HEK293 (cell line): ENCODE results near the gene SPEM1.

Experiments
- CTCF ChIA-PET: fragments of 350-600 bp; formaldehyde crosslinking; extraction: SDS; loops from one replicate; lab custom pipeline; 2021; ENCODE audit warnings: antibody characterized with exemption; lab: Yijun Ruan, JAX
- POLR2A ChIA-PET: fragments of 300-600 bp; formaldehyde crosslinking; extraction: SDS; loops from one replicate; lab custom pipeline; 2020; ENCODE audit warnings: antibody characterized with exemption, inconsistent platforms; lab: Yijun Ruan, JAX
- H3K27ac ChIP-seq: fragments of 200-500 bp; sonication (Bioruptor generic); 2 replicates; pipeline ENCODE4 v1.5.1; 2014; ENCODE audit warnings: low read depth, low read length, control low read depth, inconsistent platforms; ENCODE audit errors: extremely low read depth
- H3K36me3 ChIP-seq, 2 experiments: fragments of 200-500 bp in 1 of 2; sonication (Bioruptor generic) in 1 of 2; 1 replicate in 1 of 2; 2 replicates in 1 of 2; pipeline ENCODE4 v1.5.1; 2014 to 2017; ENCODE audit warnings: inconsistent platforms in 2 of 2, low read length in 2 of 2; ENCODE audit not compliant: control insufficient read depth in 2 of 2, insufficient read depth in 1 of 2
- H3K4me1 ChIP-seq: fragments of 200-500 bp; sonication (Bioruptor generic); 2 replicates; pipeline ENCODE4 v1.5.1; 2014; ENCODE audit warnings: mild to moderate bottlenecking, low read length, inconsistent platforms; ENCODE audit not compliant: control insufficient read depth, insufficient read depth
- H3K4me3 ChIP-seq: 2 replicates; pipeline ENCODE4 v1.5.1; 2011; ENCODE audit warnings: low read depth, mild to moderate bottlenecking, control low read depth, low read length, moderate library complexity
- H3K9me3 ChIP-seq: fragments of 200-500 bp; sonication (Bioruptor generic); 2 replicates; pipeline ENCODE4 v1.5.1; 2014; ENCODE audit warnings: low read depth, low read length, inconsistent platforms; ENCODE audit not compliant: control insufficient read depth, insufficient read depth
- KLF9 ChIP-seq: fragments of 450-650 bp; formaldehyde crosslinking; IDR thresholded peaks from 2 replicates; pipeline ENCODE4 v1.5.1; 2016; ENCODE audit warnings: missing biosample characterization, missing genetic modification characterization, low read depth
- RBAK ChIP-seq: fragments of 450-650 bp; formaldehyde crosslinking; IDR thresholded peaks from 2 replicates; pipeline ENCODE4 v1.5.1; 2016; ENCODE audit warnings: missing biosample characterization, missing genetic modification characterization
- SCRT1 ChIP-seq: fragments of 450-650 bp; formaldehyde crosslinking; IDR thresholded peaks from 2 replicates; pipeline ENCODE4 v1.5.1; 2016; ENCODE audit warnings: missing biosample characterization, missing genetic modification characterization, borderline replicate concordance
- ZBTB17 ChIP-seq: fragments of 450-650 bp; formaldehyde crosslinking; IDR thresholded peaks from 2 replicates; pipeline ENCODE4 v1.5.1; 2016; ENCODE audit warnings: missing biosample characterization, missing genetic modification characterization
- ZFP3 ChIP-seq: fragments of 450-650 bp; formaldehyde crosslinking; IDR thresholded peaks from 2 replicates; pipeline ENCODE4 v1.5.1; 2016; ENCODE audit warnings: low read depth, missing biosample characterization, missing genetic modification characterization
- ZNF169 ChIP-seq: fragments of 450-650 bp; formaldehyde crosslinking; IDR thresholded peaks from 2 replicates; pipeline ENCODE4 v1.5.1; 2016; ENCODE audit warnings: missing biosample characterization, missing genetic modification characterization
- ZNF19 ChIP-seq: fragments of 450-650 bp; formaldehyde crosslinking; IDR thresholded peaks from 2 replicates; pipeline ENCODE4; 2016; ENCODE audit warnings: missing biosample characterization, missing genetic modification characterization, low read depth
- ZNF394 ChIP-seq: fragments of 450-650 bp; formaldehyde crosslinking; IDR thresholded peaks from 2 replicates; pipeline ENCODE4 v1.5.1; 2016; ENCODE audit warnings: missing biosample characterization, missing genetic modification characterization, mild to moderate bottlenecking, moderate library complexity, borderline replicate concordance
- ZNF423 ChIP-seq: fragments of 450-650 bp; formaldehyde crosslinking; IDR thresholded peaks from 2 replicates; pipeline ENCODE4 v1.5.1; 2016; ENCODE audit warnings: missing biosample characterization, missing genetic modification characterization
- ZNF473 ChIP-seq: fragments of 450-650 bp; formaldehyde crosslinking; IDR thresholded peaks from 2 replicates; pipeline ENCODE4 v1.5.1; 2017; ENCODE audit warnings: missing biosample characterization, missing genetic modification characterization
- ZNF501 ChIP-seq: fragments of 450-650 bp; formaldehyde crosslinking; IDR thresholded peaks from 2 replicates; pipeline ENCODE4 v1.5.1; 2016; ENCODE audit warnings: missing biosample characterization, missing genetic modification characterization
- ZNF549 ChIP-seq: fragments of 450-650 bp; IDR thresholded peaks from 2 replicates; pipeline ENCODE4 v1.5.1; 2018; ENCODE audit warnings: missing biosample characterization, missing genetic modification characterization, mild to moderate bottlenecking, inconsistent platforms, moderate library complexity
- ZNF571 ChIP-seq: fragments of 450-650 bp; formaldehyde crosslinking; IDR thresholded peaks from 2 replicates; pipeline ENCODE4 v1.5.0; 2017; ENCODE audit warnings: missing biosample characterization, missing genetic modification characterization
- ZNF664 ChIP-seq: fragments of 450-650 bp; formaldehyde crosslinking; IDR thresholded peaks from 2 replicates; pipeline ENCODE4 v1.5.1; 2016; ENCODE audit warnings: missing biosample characterization, missing genetic modification characterization
- ZNF776 ChIP-seq: fragments of 450-650 bp; formaldehyde crosslinking; IDR thresholded peaks from 2 replicates; pipeline ENCODE4 v1.5.0; 2017; ENCODE audit warnings: missing biosample characterization, missing genetic modification characterization, borderline replicate concordance
- ZNF785 ChIP-seq: fragments of 450-650 bp; formaldehyde crosslinking; IDR thresholded peaks from 2 replicates; pipeline ENCODE4 v1.5.1; 2016; ENCODE audit warnings: missing biosample characterization, missing genetic modification characterization
- ZNF830 ChIP-seq: fragments of 450-650 bp; IDR thresholded peaks from 2 replicates; pipeline ENCODE4 v1.5.0; 2018; ENCODE audit warnings: missing biosample characterization, missing genetic modification characterization, low read depth, mild to moderate bottlenecking, moderate library complexity
- ZXDB ChIP-seq: fragments of 450-650 bp; formaldehyde crosslinking; IDR thresholded peaks from 2 replicates; pipeline ENCODE4 v1.5.1; 2016; ENCODE audit warnings: missing biosample characterization, missing genetic modification characterization
- TF ChIP-seq, protein P1 (sequence below): fragments of 450-650 bp; formaldehyde crosslinking; IDR thresholded peaks from 2 replicates; pipeline ENCODE4 v1.5.1; 2016; ENCODE audit warnings: missing biosample characterization, missing genetic modification characterization
- TF ChIP-seq, protein P2 (sequence below): fragments of 450-650 bp; formaldehyde crosslinking; IDR thresholded peaks from 2 replicates; pipeline ENCODE4 v1.5.1; 2016; ENCODE audit warnings: missing biosample characterization, missing genetic modification characterization, borderline replicate concordance
- TF ChIP-seq, protein P3 (sequence below): fragments of 450-650 bp; formaldehyde crosslinking; IDR thresholded peaks from 2 replicates; pipeline ENCODE4 v1.5.1; 2016; ENCODE audit warnings: missing biosample characterization, missing genetic modification characterization

SPEM1 gene

GRCh38 chr17:7432296-7432695 is 12.2 kb downstream of the SPEM1 start (continued):
- TF ChIP-seq ZNF785 (no peak), RBAK (tag by site-specific recombination) (no peak), ZNF776 (tag by site-specific recombination) (no peak), ZNF571 (tag by site-specific recombination) (no peak), ZFP3 (tag by site-specific recombination) (no peak), ZNF423 (no peak), ZNF169 (tag by site-specific recombination) (no peak), ZNF664 (tag by site-specific recombination) (no peak)
- TF ChIP-seq, protein P1, sequence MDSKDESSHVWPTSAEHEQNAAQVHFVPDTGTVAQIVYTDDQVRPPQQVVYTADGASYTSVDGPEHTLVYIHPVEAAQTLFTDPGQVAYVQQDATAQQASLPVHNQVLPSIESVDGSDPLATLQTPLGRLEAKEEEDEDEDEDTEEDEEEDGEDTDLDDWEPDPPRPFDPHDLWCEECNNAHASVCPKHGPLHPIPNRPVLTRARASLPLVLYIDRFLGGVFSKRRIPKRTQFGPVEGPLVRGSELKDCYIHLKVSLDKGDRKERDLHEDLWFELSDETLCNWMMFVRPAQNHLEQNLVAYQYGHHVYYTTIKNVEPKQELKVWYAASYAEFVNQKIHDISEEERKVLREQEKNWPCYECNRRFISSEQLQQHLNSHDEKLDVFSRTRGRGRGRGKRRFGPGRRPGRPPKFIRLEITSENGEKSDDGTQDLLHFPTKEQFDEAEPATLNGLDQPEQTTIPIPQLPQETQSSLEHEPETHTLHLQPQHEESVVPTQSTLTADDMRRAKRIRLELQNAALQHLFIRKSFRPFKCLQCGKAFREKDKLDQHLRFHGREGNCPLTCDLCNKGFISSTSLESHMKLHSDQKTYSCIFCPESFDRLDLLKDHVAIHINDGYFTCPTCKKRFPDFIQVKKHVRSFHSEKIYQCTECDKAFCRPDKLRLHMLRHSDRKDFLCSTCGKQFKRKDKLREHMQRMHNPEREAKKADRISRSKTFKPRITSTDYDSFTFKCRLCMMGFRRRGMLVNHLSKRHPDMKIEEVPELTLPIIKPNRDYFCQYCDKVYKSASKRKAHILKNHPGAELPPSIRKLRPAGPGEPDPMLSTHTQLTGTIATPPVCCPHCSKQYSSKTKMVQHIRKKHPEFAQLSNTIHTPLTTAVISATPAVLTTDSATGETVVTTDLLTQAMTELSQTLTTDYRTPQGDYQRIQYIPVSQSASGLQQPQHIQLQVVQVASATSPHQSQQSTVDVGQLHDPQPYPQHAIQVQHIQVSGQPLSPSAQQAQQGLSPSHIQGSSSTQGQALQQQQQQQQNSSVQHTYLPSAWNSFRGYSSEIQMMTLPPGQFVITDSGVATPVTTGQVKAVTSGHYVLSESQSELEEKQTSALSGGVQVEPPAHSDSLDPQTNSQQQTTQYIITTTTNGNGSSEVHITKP (tag by site-specific recombination) = no peak
- TF ChIP-seq, protein P2, sequence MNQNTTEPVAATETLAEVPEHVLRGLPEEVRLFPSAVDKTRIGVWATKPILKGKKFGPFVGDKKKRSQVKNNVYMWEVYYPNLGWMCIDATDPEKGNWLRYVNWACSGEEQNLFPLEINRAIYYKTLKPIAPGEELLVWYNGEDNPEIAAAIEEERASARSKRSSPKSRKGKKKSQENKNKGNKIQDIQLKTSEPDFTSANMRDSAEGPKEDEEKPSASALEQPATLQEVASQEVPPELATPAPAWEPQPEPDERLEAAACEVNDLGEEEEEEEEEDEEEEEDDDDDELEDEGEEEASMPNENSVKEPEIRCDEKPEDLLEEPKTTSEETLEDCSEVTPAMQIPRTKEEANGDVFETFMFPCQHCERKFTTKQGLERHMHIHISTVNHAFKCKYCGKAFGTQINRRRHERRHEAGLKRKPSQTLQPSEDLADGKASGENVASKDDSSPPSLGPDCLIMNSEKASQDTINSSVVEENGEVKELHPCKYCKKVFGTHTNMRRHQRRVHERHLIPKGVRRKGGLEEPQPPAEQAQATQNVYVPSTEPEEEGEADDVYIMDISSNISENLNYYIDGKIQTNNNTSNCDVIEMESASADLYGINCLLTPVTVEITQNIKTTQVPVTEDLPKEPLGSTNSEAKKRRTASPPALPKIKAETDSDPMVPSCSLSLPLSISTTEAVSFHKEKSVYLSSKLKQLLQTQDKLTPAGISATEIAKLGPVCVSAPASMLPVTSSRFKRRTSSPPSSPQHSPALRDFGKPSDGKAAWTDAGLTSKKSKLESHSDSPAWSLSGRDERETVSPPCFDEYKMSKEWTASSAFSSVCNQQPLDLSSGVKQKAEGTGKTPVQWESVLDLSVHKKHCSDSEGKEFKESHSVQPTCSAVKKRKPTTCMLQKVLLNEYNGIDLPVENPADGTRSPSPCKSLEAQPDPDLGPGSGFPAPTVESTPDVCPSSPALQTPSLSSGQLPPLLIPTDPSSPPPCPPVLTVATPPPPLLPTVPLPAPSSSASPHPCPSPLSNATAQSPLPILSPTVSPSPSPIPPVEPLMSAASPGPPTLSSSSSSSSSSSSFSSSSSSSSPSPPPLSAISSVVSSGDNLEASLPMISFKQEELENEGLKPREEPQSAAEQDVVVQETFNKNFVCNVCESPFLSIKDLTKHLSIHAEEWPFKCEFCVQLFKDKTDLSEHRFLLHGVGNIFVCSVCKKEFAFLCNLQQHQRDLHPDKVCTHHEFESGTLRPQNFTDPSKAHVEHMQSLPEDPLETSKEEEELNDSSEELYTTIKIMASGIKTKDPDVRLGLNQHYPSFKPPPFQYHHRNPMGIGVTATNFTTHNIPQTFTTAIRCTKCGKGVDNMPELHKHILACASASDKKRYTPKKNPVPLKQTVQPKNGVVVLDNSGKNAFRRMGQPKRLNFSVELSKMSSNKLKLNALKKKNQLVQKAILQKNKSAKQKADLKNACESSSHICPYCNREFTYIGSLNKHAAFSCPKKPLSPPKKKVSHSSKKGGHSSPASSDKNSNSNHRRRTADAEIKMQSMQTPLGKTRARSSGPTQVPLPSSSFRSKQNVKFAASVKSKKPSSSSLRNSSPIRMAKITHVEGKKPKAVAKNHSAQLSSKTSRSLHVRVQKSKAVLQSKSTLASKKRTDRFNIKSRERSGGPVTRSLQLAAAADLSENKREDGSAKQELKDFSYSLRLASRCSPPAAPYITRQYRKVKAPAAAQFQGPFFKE (tag by site-specific recombination) = no peak
- TF ChIP-seq, all 188 proteins: peak for 0

GRCh38 chr17:7435676-7436555 is 15.8 kb downstream of the SPEM1 start:
- POLR2A ChIA-PET = interaction anchor here (0.6 to 3.5 kb wide), 19 partner anchors 8 to 251 kb away, joined by 3 to 45 read pairs (median 4); partner anchors contain the start of genes CHRNB1, GABARAP, MPDU1 and NEURL4
- Histone ChIP-seq H3K4me1 (peaks cover 18% of the 10 kb centered on the region), H3K27ac (peak overlapping the region; percentile 19; the same call in 1 of the 2 replicates), H3K36me3 (no peaks in the 10 kb centered on the region), H3K9me3 (no peaks in the 10 kb centered on the region), H3K4me3 (peak overlapping the region; percentile 50)
- CTCF ChIA-PET = interaction anchor here (0.6 to 3.9 kb wide), 25 partner anchors 8 to 155 kb away, joined by 3 to 37 read pairs (median 4); partner anchors contain the start of genes CHRNB1, NEURL4, PLSCR3 and SLC2A4
- TF ChIP-seq ZNF394 (tag by site-specific recombination) (peak; percentile 49; the same call in 1 of the 2 replicates), ZNF19 (tag by site-specific recombination) (no peak), ZNF501 (tag by site-specific recombination) (0 out of 2 replicates have a peak, but pooled peaks have one; percentile 52), ZBTB17 (tag by site-specific recombination) (0 out of 2 replicates have a peak, but pooled peaks have one; percentile 15), ZNF830 (tag by site-specific recombination) (no peak), ZNF549 (tag by site-specific recombination) (no peak), ZNF473 (tag by site-specific recombination) (no peak), ZXDB (tag by site-specific recombination) (no peak), KLF9 (tag by site-specific recombination) (peak; percentile 38; the same call in 1 of the 2 replicates), SCRT1 (no peak)
- TF ChIP-seq, protein P3, sequence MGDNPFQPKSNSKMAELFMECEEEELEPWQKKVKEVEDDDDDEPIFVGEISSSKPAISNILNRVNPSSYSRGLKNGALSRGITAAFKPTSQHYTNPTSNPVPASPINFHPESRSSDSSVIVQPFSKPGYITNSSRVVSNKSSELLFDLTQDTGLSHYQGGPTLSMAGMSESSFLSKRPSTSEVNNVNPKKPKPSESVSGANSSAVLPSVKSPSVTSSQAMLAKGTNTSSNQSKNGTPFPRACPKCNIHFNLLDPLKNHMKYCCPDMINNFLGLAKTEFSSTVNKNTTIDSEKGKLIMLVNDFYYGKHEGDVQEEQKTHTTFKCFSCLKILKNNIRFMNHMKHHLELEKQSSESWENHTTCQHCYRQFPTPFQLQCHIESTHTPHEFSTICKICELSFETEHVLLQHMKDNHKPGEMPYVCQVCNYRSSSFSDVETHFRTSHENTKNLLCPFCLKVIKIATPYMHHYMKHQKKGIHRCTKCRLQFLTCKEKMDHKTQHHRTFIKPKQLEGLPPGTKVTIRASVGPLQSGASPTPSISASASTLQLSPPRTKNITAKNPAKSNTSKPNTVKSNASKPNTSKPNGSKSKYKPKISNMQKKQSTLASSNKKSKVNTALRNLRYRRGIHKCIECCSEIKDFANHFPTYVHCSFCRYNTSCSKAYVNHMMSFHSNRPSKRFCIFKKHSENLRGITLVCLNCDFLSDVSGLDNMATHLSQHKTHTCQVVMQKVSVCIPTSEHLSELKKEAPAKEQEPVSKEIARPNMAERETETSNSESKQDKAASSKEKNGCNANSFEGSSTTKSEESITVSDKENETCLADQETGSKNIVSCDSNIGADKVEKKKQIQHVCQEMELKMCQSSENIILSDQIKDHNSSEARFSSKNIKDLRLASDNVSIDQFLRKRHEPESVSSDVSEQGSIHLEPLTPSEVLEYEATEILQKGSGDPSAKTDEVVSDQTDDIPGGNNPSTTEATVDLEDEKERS (tag by site-specific recombination) = no peak
